Liver (tissue), 9 donors: ENCODE data around the gene LAPTM4A. TPM values are rescaled to one million over a fixed set of nuclear protein-coding genes. Genes with fewer than 3 reads are reported as not detected.

ENCODE experiments used
- DNase-seq: peaks from one replicate; pipeline ENCODE4 v3.0.0-alpha.2; 2017; ENCODE audit warnings: low spot score
- H3K27ac ChIP-seq, 2 donors: one replicate each; pipeline ENCODE4 v1.7.0; 2013; ENCODE audit warnings: inconsistent platforms in 2 of 2, low read length in 2 of 2, control low read depth in 1 of 2, low read depth in 1 of 2, mild to moderate bottlenecking in 1 of 2
- H3K27me3 ChIP-seq, 4 donors: one replicate each; pipeline versions ENCODE4 v1.6.1 to v1.7.0; 2013; ENCODE audit warnings: low read length in 3 of 4, inconsistent platforms in 1 of 4, mild to moderate bottlenecking in 1 of 4, moderate library complexity in 1 of 4; ENCODE audit not compliant: control insufficient read depth in 4 of 4, insufficient read depth in 4 of 4
- H3K36me3 ChIP-seq, 4 donors: one replicate each; pipeline versions ENCODE4 v1.6.1 to v1.7.0; 2013; ENCODE audit warnings: low read length in 3 of 4, mild to moderate bottlenecking in 3 of 4, low read depth in 1 of 4, moderate library complexity in 1 of 4; ENCODE audit not compliant: control insufficient read depth in 4 of 4, insufficient read depth in 3 of 4
- H3K4me1 ChIP-seq, 4 donors: one replicate each; pipeline versions ENCODE4 v1.6.1 to v1.7.0; 2013; ENCODE audit warnings: low read length in 3 of 4, mild to moderate bottlenecking in 3 of 4, moderate library complexity in 1 of 4; ENCODE audit not compliant: control insufficient read depth in 4 of 4, insufficient read depth in 4 of 4
- H3K4me3 ChIP-seq, 3 donors: one replicate each; pipeline versions ENCODE4 v1.6.1 to v1.7.0; 2013; ENCODE audit warnings: low read length in 3 of 3, control low read depth in 1 of 3, low read depth in 1 of 3, mild to moderate bottlenecking in 1 of 3
- H3K9ac ChIP-seq, 2 donors: one replicate each; pipeline ENCODE4 v1.7.0; 2013; ENCODE audit warnings: low read length in 2 of 2, mild to moderate bottlenecking in 2 of 2, moderate library complexity in 2 of 2, control low read depth in 1 of 2, low read depth in 1 of 2
- H3K9me3 ChIP-seq, 4 donors: one replicate each; pipeline versions ENCODE4 v1.6.1 to v1.7.0; 2013; ENCODE audit warnings: low read length in 3 of 4; ENCODE audit not compliant: control insufficient read depth in 4 of 4
- ATF3 ChIP-seq: IDR thresholded peaks from 2 replicates; pipeline ENCODE4 v1.6.1; 2016; ENCODE audit warnings: antibody characterized with exemption
- CTCF ChIP-seq: fragments of 150-350 bp; IDR thresholded peaks from 2 replicates; pipeline ENCODE4 v1.5.1; 2017; ENCODE audit warnings: improper control_type of control experiment, low read depth, low read length; ENCODE audit not compliant: missing input control
- EGR1 ChIP-seq, 2 donors: IDR thresholded peaks; 2 replicates each; pipeline ENCODE4 v1.6.1; 2016 to 2018; ENCODE audit warnings: antibody characterized with exemption in 2 of 2, low read depth in 2 of 2
- FOXA1 ChIP-seq: IDR thresholded peaks from 2 replicates; pipeline ENCODE4 v1.6.1; 2016; ENCODE audit warnings: antibody characterized with exemption
- FOXA2 ChIP-seq: IDR thresholded peaks from 2 replicates; pipeline ENCODE4 v1.6.1; 2016; ENCODE audit warnings: antibody characterized with exemption
- GABPA ChIP-seq, 2 donors: IDR thresholded peaks in 1 of 2; conservative IDR thresholded peaks in 1 of 2; 2 replicates each; pipeline ENCODE4 v1.6.1; 2016; ENCODE audit warnings: antibody characterized with exemption in 2 of 2, mild to moderate bottlenecking in 1 of 2, moderate library complexity in 1 of 2
- HNF4A ChIP-seq, 2 donors: conservative IDR thresholded peaks; 2 replicates each; pipeline ENCODE4 v1.6.1; 2016; ENCODE audit warnings: antibody characterized with exemption in 2 of 2, mild to moderate bottlenecking in 2 of 2
- HNF4G ChIP-seq: IDR thresholded peaks from 2 replicates; pipeline ENCODE4 v1.6.1; 2016; ENCODE audit warnings: antibody characterized with exemption
- JUND ChIP-seq, 2 donors: IDR thresholded peaks; 2 replicates each; pipeline ENCODE4 v1.6.1; 2016; ENCODE audit warnings: antibody characterized with exemption in 2 of 2
- MAX ChIP-seq: IDR thresholded peaks from 2 replicates; pipeline ENCODE4 v1.6.1; 2016; ENCODE audit warnings: antibody characterized with exemption
- NR2F2 ChIP-seq: IDR thresholded peaks from 2 replicates; pipeline ENCODE4 v1.6.1; 2016; ENCODE audit warnings: antibody characterized with exemption
- RAD21 ChIP-seq, 2 donors: IDR thresholded peaks; 2 replicates each; pipeline ENCODE4 v1.6.1; 2016; ENCODE audit warnings: antibody characterized with exemption in 2 of 2, mild to moderate bottlenecking in 2 of 2
- REST ChIP-seq: IDR thresholded peaks from 2 replicates; pipeline ENCODE4 v1.6.1; 2016; ENCODE audit warnings: antibody characterized with exemption, mild to moderate bottlenecking
- RXRA ChIP-seq, 2 donors: IDR thresholded peaks; 2 replicates each; pipeline ENCODE4 v1.6.1; 2017 to 2018; ENCODE audit warnings: antibody characterized with exemption in 2 of 2, mild to moderate bottlenecking in 1 of 2
- SP1 ChIP-seq: IDR thresholded peaks from 2 replicates; pipeline ENCODE4 v1.6.1; 2018; ENCODE audit warnings: antibody characterized with exemption, mild to moderate bottlenecking
- TAF1 ChIP-seq: conservative IDR thresholded peaks from 2 replicates; pipeline ENCODE4 v1.6.1; 2016; ENCODE audit warnings: antibody characterized with exemption, mild to moderate bottlenecking
- YY1 ChIP-seq: IDR thresholded peaks from 2 replicates; pipeline ENCODE4 v1.6.1; 2016; ENCODE audit warnings: antibody characterized with exemption, mild to moderate bottlenecking
- ZBTB33 ChIP-seq: IDR thresholded peaks from 2 replicates; pipeline ENCODE4 v1.6.1; 2016; ENCODE audit warnings: antibody characterized with exemption
- whole genome bisulfite sequencing: extraction: QIAGEN DNeasy Blood & Tissue Kit; methylation state at CpG from one replicate; pipeline ENCODE4 v1.1.7; 2013; 5-methylcytosine and 5-hydroxymethylcytosine counted together
- polyA plus RNA-seq, 2 donors: library from polyadenylated mRNA; stranded (reverse) in 1 of 2; unstranded in 1 of 2; fragments of 200-250 nt in 1 of 2; fragments of >200 nt in 1 of 2; fragmentation: Nextera tagmentation in 1 of 2; extraction: Ambion mirVana in 1 of 2; gene quantifications; one replicate each; pipeline versions ENCODE4 v1.2.1 to v1.2.3, GENCODE V29; 2013 to 2015
- total RNA-seq, 2 donors: library from RNA; depleted of rRNA; stranded (reverse); fragments of >200 nt; gene quantifications; one replicate each; pipeline ENCODE4 v1.2.3, GENCODE V29; 2014
- donor health status: healthy.
- donor health status: healthy.
- donor health status: healthy.
- donor health status: healthy.
- donor health status: healthy.

LAPTM4A gene
- total and polyA plus RNA-seq, 4 donors = 69.1 to 183 (median 122) TPM

- Histone ChIP-seq H3K27ac (no peak overlapping the region), H3K4me3 (no peak overlapping the region), H3K4me1 (no peaks in the 10 kb centered on the region), H3K36me3 (no peaks in the 10 kb centered on the region), H3K27me3 (no peaks in the 10 kb centered on the region), H3K9me3 (no peaks in the 10 kb centered on the region), H3K9ac (no peak overlapping the region)
- 94% methylated on average over 2 of the region's 2 CpGs for WGBS
- DNase-seq = no peak
- TF ChIP-seq SP1 (no peak), HNF4G (no peak)
Observed at GRCh38 chr2:20081841-20082240, 30.4 kb upstream of the LAPTM4A start.

GRCh38 chr2:20080839-20081415 lies 29.5 kb upstream of the LAPTM4A start:
- Histone ChIP-seq H3K27me3 (no peaks in the 10 kb centered on the region), H3K36me3 (no peaks in the 10 kb centered on the region), H3K4me3 (no peak overlapping the region), H3K9me3 (no peaks in the 10 kb centered on the region), H3K9ac (no peak overlapping the region), H3K4me1 (no peaks in the 10 kb centered on the region), H3K27ac (no peak overlapping the region)
- no peak for TF ChIP-seq EGR1 (IDR thresholded peaks at IDR 0.05; ENCODE audit: low read depth in 2 of 2)
- TF ChIP-seq TAF1 = no peak
- TF ChIP-seq FOXA2 = no peak
- no peak for TF ChIP-seq GABPA (IDR thresholded peaks at IDR 0.05 in 1 of 2, conservative IDR thresholded peaks at IDR 0.05 in 1 of 2)
- no peak for TF ChIP-seq HNF4A (conservative IDR thresholded peaks at IDR 0.05)
- TF ChIP-seq FOXA1 = no peak
- no peak for TF ChIP-seq SP1
- no peak for TF ChIP-seq RXRA (IDR thresholded peaks at IDR 0.05)
- no peak for TF ChIP-seq CTCF
- no peak for TF ChIP-seq RAD21 (IDR thresholded peaks at IDR 0.05)
- TF ChIP-seq REST = no peak
- no peak for TF ChIP-seq HNF4G
- no peak for TF ChIP-seq NR2F2
- TF ChIP-seq YY1 = no peak
- no peak for TF ChIP-seq ATF3
- TF ChIP-seq ZBTB33 = no peak
- no peak for TF ChIP-seq MAX
- TF ChIP-seq JUND (IDR thresholded peaks at IDR 0.05) = no peak
- WGBS = 77% methylated on average over 8 of the region's 8 CpGs
- DNase-seq = no peak
